Keratinocyte (primary cell): ENCODE data around the gene SH2D3C. TPM values are rescaled to one million over a fixed set of nuclear protein-coding genes. Genes with fewer than 3 reads are reported as not detected.

Source experiments
- DNase-seq: peaks from one replicate; pipeline ENCODE4 v3.0.0-alpha.2; 2011; ENCODE audit warnings: low read depth, missing footprints, low spot score
- FAIRE-seq: peaks from 2 replicates; lab custom pipeline; 2011; peaks lifted over from hg19 to GRCh38; lab: Jason Lieb, UNC
- H2AFZ ChIP-seq: 2 replicates; pipeline ENCODE4 v1.6.0; 2012; ENCODE audit warnings: low read length, control low read depth, inconsistent platforms; ENCODE audit not compliant: control insufficient read depth
- H3K27ac ChIP-seq: 2 replicates; pipeline ENCODE4 v1.5.1; 2011; ENCODE audit warnings: low read length; ENCODE audit not compliant: control insufficient read depth, insufficient read depth
- H3K27me3 ChIP-seq: 3 replicates; pipeline ENCODE4 v1.6.0; 2011; ENCODE audit warnings: low read length; ENCODE audit not compliant: control insufficient read depth, insufficient read depth; ENCODE audit errors: extremely low read depth
- H3K36me3 ChIP-seq, 2 experiments: 2 replicates in 1 of 2; 3 replicates in 1 of 2; pipeline ENCODE4 v1.5.1; 2011; ENCODE audit warnings: low read length in 2 of 2, mild to moderate bottlenecking in 1 of 2; ENCODE audit not compliant: control insufficient read depth in 2 of 2, insufficient read depth in 2 of 2; ENCODE audit errors: extremely low read depth in 1 of 2
- H3K4me1 ChIP-seq: 3 replicates; pipeline ENCODE4 v1.5.1; 2011; ENCODE audit warnings: low read length; ENCODE audit not compliant: control insufficient read depth, insufficient read depth; ENCODE audit errors: extremely low read depth
- H3K4me2 ChIP-seq: 3 replicates; pipeline ENCODE4 v1.6.0; 2011; ENCODE audit warnings: low read depth, low read length; ENCODE audit not compliant: control insufficient read depth, insufficient read depth; ENCODE audit errors: extremely low read depth
- H3K4me3 ChIP-seq, 3 experiments: fragments of 200-600 bp in 1 of 3; sonication (generic) in 1 of 3; 2 replicates in 2 of 3; 3 replicates in 1 of 3; pipeline ENCODE4 v1.5.1; 2011 to 2016; ENCODE audit warnings: low read length in 3 of 3, mild to moderate bottlenecking in 3 of 3, control low read depth in 2 of 3, inconsistent platforms in 1 of 3, low read depth in 1 of 3, mixed read lengths in 1 of 3, mixed run types in 1 of 3, moderate library complexity in 1 of 3; ENCODE audit not compliant: control insufficient read depth in 2 of 3, insufficient read depth in 2 of 3; ENCODE audit errors: extremely low read depth in 1 of 3
- H3K79me2 ChIP-seq: 2 replicates; pipeline ENCODE4 v1.6.0; 2012; ENCODE audit warnings: low read length; ENCODE audit not compliant: control insufficient read depth, insufficient read depth
- H3K9ac ChIP-seq: 3 replicates; pipeline ENCODE4 v1.6.0; 2011; ENCODE audit warnings: low read length; ENCODE audit not compliant: control insufficient read depth, insufficient read depth; ENCODE audit errors: extremely low read depth
- H3K9me1 ChIP-seq: 3 replicates; pipeline ENCODE4 v1.6.0; 2011; ENCODE audit warnings: low read length; ENCODE audit not compliant: control insufficient read depth, insufficient read depth; ENCODE audit errors: extremely low read depth
- H3K9me3 ChIP-seq: 2 replicates; pipeline ENCODE4 v1.5.1; 2012; ENCODE audit warnings: low read depth, low read length; ENCODE audit not compliant: control insufficient read depth
- H4K20me1 ChIP-seq: 3 replicates; pipeline ENCODE4 v1.6.0; 2011; ENCODE audit warnings: low read length; ENCODE audit not compliant: control insufficient read depth, insufficient read depth; ENCODE audit errors: extremely low read depth
- EZH2 ChIP-seq: IDR thresholded peaks from one replicate; pipeline ENCODE4 v1.6.1; 2012; ENCODE audit warnings: inconsistent platforms, mild to moderate bottlenecking, low read length, moderate library complexity
- dilution Hi-C: fragments of 300-500 bp; cut with MboI; formaldehyde crosslinking; loops from one replicate; pipeline ENCODE4 v1.7.0; 2020; ENCODE audit warnings: low sequenced_read_pairs; ENCODE audit not compliant: extremely low pct_ligation_motif_present
- polyA plus RNA-seq, 5 experiments: library from polyadenylated mRNA; depleted of rRNA in 3 of 5; stranded (reverse) in 3 of 5; stranded (forward) in 1 of 5; unstranded in 1 of 5; fragments of >200 nt; gene quantifications; 1 replicate in 1 of 5; 2 replicates in 3 of 5; 3 replicates in 1 of 5; pipeline versions ENCODE4 v1.2.1 to v1.2.3, GENCODE V29; 2011 to 2012; ENCODE audit warnings: missing spikeins in 2 of 5, low read depth in 1 of 5, low replicate concordance in 1 of 5
- TF ChIP-seq, protein P1 (sequence below), 3 experiments: IDR thresholded peaks in 1 of 3; conservative IDR thresholded peaks in 1 of 3; optimal IDR thresholded peaks in 1 of 3; 2 replicates in 2 of 3; 3 replicates in 1 of 3; pipeline versions ENCODE3 to v1.5.1; 2011; ENCODE audit warnings: low read length in 3 of 3, mild to moderate bottlenecking in 3 of 3, moderate library complexity in 2 of 3, control low read depth in 1 of 3, inconsistent platforms in 1 of 3; ENCODE audit not compliant: insufficient read depth in 2 of 3; ENCODE audit errors: extremely low read depth in 1 of 3

SH2D3C gene
- polyA plus RNA-seq, 1 donor (not counting 4 experiments of a cell fraction or from before 2014, with no cell fraction given), result 0.12 TPM

DNA sequence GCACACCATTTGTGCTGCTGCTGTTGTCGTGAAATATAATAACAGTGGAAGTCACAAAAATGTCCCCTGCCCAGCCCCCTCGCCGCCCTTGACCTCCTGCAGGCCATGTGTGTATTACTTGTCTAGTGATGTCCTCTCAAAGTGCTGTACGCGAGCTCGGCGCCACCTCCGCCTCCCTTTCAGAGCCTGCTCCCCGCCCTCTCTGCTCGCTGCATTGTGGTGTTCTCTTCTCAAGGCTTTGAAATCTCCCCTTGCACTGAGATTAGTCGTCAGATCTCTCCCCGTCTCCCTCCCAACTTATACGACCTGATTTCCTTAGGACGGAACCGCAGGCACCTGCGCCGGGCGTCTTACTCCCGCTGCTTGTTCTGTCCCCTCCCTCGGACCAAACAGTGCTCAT is 86.4 kb downstream of the SH2D3C start:
- Histone ChIP-seq H3K27ac (no peak overlapping the region), H3K4me3 (no peak overlapping the region), H2AFZ (no peak overlapping the region), H3K4me2 (no peak overlapping the region), H3K9me1 (no peaks in the 10 kb centered on the region), H3K27me3 (no peaks in the 10 kb centered on the region), H3K9ac (no peak overlapping the region), H3K9me3 (no peaks in the 10 kb centered on the region), H3K79me2 (no peaks in the 10 kb centered on the region), H3K36me3 (peaks cover 14% of the 10 kb centered on the region in 2 experiments), H4K20me1 (no peaks in the 10 kb centered on the region), H3K4me1 (no peaks in the 10 kb centered on the region)
- TF ChIP-seq, protein P1, sequence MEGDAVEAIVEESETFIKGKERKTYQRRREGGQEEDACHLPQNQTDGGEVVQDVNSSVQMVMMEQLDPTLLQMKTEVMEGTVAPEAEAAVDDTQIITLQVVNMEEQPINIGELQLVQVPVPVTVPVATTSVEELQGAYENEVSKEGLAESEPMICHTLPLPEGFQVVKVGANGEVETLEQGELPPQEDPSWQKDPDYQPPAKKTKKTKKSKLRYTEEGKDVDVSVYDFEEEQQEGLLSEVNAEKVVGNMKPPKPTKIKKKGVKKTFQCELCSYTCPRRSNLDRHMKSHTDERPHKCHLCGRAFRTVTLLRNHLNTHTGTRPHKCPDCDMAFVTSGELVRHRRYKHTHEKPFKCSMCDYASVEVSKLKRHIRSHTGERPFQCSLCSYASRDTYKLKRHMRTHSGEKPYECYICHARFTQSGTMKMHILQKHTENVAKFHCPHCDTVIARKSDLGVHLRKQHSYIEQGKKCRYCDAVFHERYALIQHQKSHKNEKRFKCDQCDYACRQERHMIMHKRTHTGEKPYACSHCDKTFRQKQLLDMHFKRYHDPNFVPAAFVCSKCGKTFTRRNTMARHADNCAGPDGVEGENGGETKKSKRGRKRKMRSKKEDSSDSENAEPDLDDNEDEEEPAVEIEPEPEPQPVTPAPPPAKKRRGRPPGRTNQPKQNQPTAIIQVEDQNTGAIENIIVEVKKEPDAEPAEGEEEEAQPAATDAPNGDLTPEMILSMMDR (optimal IDR thresholded peaks at IDR 0.05 in 1 of 3, IDR thresholded peaks at IDR 0.05 in 1 of 3, conservative IDR thresholded peaks at IDR 0.05 in 1 of 3; ENCODE audit: extremely low read depth in 1 of 3, insufficient read depth in 2 of 3, low read length in 3 of 3), result no peak
- TF ChIP-seq EZH2, result no peak
- DNase-seq, result no peak
- no peak for FAIRE-seq
- dilution Hi-C loops, result no loop called here

DNA sequence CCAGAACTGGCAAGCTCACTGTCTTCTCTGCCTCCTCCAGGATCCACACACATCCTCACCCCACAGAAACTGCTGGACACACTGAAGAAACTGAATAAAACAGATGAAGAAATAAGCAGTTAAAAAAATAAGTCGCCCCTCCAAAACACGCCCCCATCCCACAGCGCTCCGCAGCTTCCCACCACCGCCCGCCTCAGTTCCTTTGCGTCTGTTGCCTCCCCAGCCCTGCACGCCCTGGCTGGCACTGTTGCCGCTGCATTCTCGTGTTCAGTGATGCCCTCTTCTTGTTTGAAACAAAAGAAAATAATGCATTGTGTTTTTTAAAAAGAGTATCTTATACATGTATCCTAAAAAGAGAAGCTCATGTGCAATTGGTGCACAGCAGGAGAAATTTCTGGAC is 87.7 kb downstream of the SH2D3C start:
- H2AFZ ChIP-seq, result no peak overlapping the region
- H3K4me1 ChIP-seq, result peaks cover 3% of the 10 kb centered on the region
- H3K9me3 ChIP-seq, result no peaks in the 10 kb centered on the region
- H3K4me2 ChIP-seq, result no peak overlapping the region
- H4K20me1 ChIP-seq, result no peaks in the 10 kb centered on the region
- dilution Hi-C loops, result no loop called here
- H3K9me1 ChIP-seq, result no peaks in the 10 kb centered on the region
- no peaks in the 10 kb centered on the region for H3K27me3 ChIP-seq
- H3K4me3 ChIP-seq, result no peak overlapping the region
- no peaks in the 10 kb centered on the region for H3K79me2 ChIP-seq
- DNase-seq, result no peak
- no peak overlapping the region for H3K27ac ChIP-seq
- no peak for FAIRE-seq
- peaks cover 14% of the 10 kb centered on the region in 2 experiments for H3K36me3 ChIP-seq
- TF ChIP-seq, protein P1 (optimal IDR thresholded peaks at IDR 0.05 in 1 of 3, IDR thresholded peaks at IDR 0.05 in 1 of 3, conservative IDR thresholded peaks at IDR 0.05 in 1 of 3; ENCODE audit: extremely low read depth in 1 of 3, insufficient read depth in 2 of 3, low read length in 3 of 3), result no peak
- no peak for TF ChIP-seq EZH2
- no peak overlapping the region for H3K9ac ChIP-seq
